HG03196 (cell line): Measurements from ENCODE around the gene FGFRL1.

Experiments used
- ATAC-seq: cut with Tn5 transposase; IDR thresholded peaks from one replicate; pipeline ENCODE4 v1.9.1; 2021; ENCODE audit not compliant: unreplicated experiment

Gene FGFRL1

DNA sequence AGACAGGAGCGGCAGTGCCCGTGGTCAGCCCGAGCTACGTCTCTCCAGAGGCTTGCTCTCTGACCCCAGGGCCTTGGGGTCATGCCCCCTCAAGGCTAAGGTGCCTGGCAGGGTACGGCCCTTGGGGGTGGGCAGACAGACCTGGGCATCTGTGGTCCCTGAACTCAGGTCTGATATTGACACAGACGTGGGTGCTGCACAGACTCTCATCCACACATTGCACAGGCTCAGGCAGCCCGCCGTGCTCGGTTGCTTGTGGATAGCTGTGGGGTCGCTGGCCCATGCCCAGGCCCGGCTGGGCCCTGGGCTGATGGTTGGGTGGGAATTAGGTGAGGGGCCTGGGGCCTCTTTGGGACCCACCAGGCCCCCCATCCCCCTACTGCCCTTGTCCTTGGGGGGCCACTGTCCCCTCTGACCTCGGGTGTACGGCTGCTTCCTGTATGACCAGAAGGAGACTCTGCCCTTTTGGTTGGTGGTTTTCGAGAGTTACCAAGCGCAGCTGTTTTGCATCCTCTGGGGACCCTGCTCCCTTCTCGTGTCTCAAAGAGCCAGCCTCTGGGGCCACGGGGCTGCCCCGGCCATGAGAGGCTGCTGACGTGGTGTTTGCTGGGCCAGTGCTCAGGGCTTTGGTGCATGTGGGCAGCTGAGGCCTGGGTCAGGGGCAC lies 10.1 kb downstream of the FGFRL1 start:
- peak; percentile 72 for ATAC-seq

DNA sequence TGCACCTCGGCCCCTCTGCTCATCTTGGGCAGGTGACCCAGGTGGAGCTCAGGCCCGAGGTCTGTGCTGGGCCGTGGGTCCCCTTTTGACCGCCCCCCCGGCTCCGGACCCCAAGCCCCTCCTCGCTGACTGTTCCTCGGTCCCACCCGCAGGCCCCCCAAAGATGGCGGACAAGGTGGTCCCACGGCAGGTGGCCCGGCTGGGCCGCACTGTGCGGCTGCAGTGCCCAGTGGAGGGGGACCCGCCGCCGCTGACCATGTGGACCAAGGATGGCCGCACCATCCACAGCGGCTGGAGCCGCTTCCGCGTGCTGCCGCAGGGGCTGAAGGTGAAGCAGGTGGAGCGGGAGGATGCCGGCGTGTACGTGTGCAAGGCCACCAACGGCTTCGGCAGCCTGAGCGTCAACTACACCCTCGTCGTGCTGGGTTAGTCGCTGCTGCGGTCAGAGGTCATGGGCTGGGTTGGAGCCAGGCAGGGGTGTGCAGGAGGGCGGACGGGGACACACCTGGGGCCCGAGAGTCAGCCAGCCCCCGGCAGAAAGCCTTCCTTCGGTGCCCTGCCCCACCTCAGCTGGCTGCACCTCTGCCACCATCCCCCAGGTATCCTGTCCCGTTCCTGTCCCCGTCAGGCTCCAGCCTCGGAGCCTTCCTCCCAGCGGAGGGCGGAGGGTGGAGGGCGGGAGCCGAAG lies 10.8 kb downstream of the FGFRL1 start:
- no peak for ATAC-seq

GRCh38 chr4:1022739-1023066 lies 11.3 kb downstream of the FGFRL1 start:
- ATAC-seq, result no peak

DNA sequence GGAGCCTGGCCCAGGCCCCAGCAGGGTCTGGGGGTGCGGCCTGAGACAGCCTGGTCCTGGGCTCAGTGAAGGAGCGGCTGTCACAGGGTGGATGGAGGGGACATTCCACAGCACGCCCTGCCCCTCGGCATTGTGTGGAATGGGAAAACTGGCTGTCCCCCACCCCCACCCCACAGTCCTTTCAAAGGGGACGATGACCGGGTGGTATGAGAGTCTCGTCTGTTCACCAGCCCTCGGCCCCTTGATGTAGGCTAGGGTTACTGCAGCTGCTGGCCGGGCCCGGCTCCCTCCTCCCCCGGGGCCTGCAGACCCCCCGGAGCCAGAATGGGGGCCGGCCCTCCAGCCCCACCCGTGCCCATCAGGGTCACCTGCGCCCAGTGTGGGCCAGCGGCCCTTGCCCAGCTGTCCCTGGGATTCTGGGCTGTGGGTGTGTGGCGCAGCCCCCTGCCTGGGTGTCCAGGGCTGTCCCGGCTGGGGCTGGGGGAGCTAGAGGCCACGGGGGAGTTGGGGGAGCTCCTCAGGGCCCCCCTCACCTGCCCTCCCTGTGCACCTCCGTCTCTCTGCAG lies 11.7 kb downstream of the FGFRL1 start:
- ATAC-seq, result no peak

DNA sequence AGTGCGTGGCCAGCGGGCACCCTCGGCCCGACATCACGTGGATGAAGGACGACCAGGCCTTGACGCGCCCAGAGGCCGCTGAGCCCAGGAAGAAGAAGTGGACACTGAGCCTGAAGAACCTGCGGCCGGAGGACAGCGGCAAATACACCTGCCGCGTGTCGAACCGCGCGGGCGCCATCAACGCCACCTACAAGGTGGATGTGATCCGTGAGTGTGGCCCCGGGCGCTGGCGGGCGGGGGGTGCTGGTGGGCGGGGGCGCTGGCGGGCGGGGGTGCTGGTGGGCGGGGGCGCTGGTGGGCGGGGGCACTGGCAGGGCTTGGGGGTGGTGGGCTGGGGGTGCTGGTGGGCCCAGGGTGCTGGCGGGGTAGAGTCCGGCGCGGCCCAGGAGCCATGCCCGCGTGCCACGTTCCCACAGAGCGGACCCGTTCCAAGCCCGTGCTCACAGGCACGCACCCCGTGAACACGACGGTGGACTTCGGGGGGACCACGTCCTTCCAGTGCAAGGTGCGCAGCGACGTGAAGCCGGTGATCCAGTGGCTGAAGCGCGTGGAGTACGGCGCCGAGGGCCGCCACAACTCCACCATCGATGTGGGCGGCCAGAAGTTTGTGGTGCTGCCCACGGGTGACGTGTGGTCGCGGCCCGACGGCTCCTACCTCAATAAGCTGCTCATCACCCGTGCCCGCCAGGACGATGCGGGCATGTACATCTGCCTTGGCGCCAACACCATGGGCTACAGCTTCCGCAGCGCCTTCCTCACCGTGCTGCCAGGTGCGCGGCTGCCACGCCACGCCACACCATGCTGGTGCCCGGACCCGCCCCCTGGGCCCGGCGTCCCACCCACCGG lies 12.7 kb downstream of the FGFRL1 start:
- ATAC-seq, result no peak

- no peak for ATAC-seq
These were observed 13.6 kb downstream of the FGFRL1 start for GRCh38 chr4:1024882-1025545.

DNA sequence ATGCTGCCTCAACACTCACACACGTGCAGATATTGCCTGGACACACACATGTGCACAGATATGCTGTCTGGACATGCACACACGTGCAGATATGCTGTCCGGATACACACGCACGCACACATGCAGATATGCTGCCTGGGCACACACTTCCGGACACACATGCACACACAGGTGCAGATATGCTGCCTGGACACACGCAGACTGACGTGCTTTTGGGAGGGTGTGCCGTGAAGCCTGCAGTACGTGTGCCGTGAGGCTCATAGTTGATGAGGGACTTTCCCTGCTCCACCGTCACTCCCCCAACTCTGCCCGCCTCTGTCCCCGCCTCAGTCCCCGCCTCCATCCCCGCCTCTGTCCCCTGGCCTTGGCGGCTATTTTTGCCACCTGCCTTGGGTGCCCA lies 14.7 kb downstream of the FGFRL1 start:
- ATAC-seq, result peak; percentile 59

DNA sequence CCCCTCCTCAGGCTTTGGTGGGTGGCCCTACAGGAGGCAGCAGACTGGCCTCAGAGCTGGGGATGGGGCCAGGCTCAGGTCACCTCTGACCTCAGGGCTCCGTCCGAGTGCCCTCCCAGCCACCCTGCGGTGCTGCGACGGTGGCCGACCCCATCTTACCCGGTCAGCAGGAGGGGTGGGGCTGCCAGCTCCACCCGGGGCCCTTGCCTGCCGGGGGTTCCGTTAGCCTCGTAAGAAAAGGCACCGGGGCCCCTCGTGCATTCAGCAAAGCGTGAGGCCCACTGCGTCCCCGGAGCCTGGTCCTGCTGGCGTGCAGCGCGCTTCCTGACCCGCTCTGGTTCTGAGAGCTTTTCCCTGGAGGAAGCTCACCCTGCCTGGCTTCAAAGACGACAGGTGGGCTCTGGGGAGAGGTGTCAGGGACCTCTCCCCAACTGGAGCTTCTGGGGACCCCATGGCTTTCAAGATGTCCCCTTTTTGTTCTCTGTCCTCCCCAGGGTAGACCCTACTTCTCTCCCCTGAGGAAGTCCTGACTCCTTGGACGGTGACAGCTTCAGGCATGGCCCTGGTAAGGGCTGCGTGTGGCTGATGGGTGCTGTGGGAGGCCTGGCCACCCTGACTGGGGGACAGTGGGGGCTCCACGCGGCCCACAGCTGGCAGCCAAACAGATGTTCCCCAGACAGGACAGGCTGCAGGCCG lies 15.9 kb downstream of the FGFRL1 start:
- ATAC-seq, result no peak

GRCh38 chr4:1027915-1028238 lies 16.5 kb downstream of the FGFRL1 start:
- ATAC-seq, result no peak

DNA sequence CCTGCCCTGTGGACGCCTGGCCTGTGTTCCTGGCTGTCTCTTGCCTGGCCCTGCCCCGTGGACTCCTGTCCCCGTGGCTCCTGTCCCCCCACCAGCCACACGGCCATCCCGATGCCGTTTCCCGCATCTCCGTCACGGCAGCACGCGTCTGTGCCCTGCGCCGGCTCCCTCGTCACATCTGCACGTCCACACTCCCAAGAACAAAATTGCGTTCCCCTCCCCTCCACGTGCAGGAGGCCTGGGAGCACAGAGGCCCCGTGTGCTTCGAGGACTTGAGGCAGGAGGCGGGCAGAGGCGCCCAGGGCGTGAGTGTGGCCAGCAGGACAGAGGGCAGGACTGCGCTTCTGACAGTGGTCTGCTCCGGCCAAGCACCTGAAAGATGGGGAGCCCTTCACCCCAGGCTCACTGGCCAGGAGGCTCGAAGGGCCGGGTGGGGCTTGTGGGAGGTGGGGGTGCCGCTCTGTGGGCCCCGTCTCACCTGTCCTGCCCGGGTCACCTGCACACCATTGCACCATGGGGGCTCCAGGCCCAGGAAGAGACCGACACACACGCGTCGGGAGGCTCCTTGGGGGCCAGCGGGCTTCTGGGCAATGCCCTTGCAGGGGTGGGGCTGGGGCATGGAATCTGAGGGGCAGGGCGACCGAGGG lies 17.3 kb downstream of the FGFRL1 start:
- ATAC-seq, result no peak

DNA sequence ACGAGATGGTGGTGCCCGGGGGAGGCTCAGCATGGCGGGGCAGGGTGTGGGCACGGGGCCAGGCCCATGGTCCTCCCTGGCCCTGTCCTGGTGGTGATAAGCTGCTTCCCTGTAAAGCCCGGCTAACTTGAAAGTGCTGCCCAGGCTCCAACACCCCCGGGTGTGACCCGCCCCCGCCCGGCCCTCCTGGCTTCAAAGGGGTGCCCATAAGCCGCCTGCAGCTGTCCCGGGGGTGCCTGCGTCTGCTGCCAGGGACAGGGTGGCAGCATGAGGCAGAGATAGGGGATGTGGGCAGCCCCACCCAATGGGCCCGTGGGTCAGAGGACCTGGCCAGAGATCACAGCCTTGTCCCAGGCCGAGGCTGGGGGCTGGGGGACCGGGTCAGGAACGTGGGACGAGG lies 18.1 kb downstream of the FGFRL1 start:
- ATAC-seq, result no peak

DNA sequence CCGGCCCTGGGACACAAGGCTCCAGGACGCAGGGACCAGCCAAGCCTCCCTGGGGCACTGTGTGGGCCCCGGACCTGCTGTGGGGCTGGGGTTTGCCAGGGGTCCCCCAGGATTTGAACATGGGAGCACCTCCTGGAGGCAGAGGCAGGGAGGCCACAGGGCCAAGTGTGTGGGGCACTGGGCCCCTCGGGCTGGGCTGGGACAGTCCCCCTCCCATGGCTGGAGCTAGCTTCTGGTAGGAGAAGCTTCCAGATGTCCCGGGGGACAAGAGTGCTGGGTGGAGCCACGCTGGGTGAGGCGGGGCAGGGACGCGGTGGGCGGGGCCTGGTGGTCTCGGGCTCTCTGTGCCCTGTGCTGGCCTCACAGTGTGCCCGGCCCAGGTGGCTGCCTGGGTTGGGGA lies 18.6 kb downstream of the FGFRL1 start:
- no peak for ATAC-seq

DNA sequence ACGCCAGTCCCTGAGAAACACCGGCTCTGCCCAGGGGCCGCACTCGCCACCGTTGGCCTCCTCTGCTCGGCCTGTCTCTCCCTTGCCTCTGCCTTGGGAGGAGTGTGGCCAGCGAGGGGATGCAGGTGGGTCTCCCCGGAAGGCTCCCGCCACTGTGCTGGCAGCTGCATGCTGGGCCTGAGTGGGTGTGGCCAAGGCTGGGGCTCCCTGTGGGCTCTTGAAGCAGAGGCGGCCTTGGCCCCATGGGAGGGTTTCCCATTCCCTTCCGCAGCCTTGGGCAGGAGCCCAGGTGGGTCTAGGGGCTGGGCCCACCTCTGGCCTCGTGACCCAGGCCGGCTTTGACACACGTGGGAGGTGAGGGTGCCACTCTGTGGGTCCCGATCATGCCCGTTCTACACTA lies 19.1 kb downstream of the FGFRL1 start:
- ATAC-seq, result no peak

DNA sequence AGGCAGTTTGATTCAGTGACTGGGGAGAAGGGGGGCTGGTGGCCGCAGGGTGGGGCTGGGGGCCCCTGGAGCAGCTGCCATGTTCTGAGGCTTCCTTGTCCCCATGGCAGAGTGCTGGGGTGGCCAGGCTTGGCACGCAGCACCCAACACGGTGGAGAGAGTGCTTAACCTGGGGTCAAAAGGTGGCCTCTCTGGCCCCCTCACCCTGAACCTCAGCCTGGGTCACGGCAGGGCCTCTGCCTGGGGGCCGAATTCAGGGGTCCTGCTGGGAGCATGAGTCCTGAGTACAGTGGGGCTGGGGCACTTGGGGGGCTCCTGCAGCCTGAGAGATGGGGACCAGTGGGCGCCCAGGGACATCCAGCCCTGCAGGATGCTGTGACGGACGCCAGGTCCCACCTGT lies 19.9 kb downstream of the FGFRL1 start:
- no peak for ATAC-seq

DNA sequence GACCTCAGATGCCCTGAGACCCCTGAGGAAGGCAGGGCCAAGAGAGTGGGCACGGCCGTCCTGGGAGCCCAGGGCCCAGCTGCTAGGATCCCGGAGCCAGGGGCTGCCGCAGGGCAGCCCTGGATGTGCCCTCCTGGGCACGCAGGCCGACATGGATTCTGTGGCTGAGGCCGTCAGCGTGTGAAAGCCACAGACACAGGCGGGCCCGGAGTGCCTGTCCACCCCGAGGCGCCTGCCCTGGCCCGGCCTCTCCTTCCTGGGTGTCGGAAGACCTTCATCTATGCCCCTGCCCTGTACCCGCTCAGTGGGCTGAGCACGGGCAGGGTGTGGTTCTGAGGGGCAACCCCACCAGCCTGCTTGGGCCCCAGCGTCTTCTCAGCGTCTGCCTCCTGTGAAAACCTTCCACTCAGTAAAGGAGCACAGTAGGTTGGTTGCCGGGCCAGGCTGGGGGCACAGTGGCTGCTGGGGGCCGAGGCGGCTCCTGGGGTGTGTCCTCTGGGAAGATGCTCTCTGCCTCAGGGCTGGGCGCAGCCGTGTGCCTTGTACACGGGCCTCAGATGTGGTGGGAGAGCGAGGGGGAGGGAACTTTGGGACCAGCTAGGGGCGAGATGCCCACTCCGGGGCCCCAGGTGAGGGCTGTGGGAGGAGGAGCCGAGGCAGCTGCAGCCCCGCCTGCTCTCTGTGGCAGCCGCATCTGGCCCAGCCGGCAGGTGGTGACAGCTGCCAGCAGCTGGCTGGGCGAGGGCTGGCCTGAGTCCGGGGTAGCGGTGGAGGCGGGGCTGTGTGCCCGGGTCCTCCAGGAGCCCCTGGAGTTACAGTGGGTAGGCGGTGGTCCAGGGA lies 20.8 kb downstream of the FGFRL1 start:
- ATAC-seq, result no peak

- no peak for ATAC-seq
These were observed 21.4 kb downstream of the FGFRL1 start for GRCh38 chr4:1032861-1033260.

GRCh38 chr4:1033840-1034551 lies 22.6 kb downstream of the FGFRL1 start:
- ATAC-seq, result no peak

DNA sequence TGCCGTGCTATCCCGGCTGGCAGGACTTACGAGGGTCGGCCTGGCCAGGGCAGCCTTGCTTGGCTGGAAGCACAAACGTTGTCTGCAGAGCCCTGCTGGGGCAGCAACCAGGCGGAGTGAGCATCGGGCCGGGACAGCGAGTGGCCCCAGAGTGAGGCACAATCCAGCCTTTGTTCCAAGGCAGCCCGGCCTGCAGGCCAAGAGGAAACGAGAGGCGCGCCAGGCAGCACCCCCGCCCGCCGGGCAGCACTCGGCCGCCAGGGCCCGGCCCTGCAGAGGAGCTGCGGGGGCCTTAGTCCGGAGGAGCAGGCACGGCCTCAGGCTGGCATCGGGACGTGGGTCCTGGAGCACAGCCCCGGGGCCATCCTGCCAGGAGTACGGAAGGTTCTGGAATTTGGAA lies 24.1 kb downstream of the FGFRL1 start:
- no peak for ATAC-seq

DNA sequence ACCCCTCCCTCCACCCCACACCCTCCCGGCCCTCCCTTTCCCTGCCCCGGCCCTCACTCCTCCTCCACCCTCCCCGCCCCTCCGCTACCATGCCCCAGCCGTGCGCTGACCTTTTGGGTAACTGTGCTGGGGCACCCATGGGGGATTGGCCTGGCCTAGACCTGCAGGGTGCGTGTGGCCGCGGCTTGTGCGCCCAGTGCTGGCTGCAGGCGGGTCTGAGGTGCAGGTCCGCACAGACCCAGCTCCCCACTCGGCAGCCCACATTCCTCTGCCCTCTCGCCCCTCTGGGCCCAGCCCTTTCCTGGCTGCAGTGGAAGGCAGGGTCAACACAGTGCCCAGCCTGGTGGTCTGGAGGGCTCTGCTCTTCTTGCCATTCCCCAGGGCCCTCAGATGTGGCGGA lies 24.7 kb downstream of the FGFRL1 start:
- no peak for ATAC-seq
